SW480 (cell line): Measurements from ENCODE around the gene NRN1L.
A peak's percentile ranks its signal among the peaks of the same experiment; 100 is the strongest.
"Not testable (repeated sequence)": the region's sequence is repeated elsewhere in the genome, so short reads cannot be mapped to it uniquely, and the experiment has no call there.

ENCODE experiments used
- DNase-seq: peaks from one replicate; pipeline ENCODE4 v3.0.0-alpha.2; 2016; ENCODE audit warnings: low spot score

NRN1L gene

DNA sequence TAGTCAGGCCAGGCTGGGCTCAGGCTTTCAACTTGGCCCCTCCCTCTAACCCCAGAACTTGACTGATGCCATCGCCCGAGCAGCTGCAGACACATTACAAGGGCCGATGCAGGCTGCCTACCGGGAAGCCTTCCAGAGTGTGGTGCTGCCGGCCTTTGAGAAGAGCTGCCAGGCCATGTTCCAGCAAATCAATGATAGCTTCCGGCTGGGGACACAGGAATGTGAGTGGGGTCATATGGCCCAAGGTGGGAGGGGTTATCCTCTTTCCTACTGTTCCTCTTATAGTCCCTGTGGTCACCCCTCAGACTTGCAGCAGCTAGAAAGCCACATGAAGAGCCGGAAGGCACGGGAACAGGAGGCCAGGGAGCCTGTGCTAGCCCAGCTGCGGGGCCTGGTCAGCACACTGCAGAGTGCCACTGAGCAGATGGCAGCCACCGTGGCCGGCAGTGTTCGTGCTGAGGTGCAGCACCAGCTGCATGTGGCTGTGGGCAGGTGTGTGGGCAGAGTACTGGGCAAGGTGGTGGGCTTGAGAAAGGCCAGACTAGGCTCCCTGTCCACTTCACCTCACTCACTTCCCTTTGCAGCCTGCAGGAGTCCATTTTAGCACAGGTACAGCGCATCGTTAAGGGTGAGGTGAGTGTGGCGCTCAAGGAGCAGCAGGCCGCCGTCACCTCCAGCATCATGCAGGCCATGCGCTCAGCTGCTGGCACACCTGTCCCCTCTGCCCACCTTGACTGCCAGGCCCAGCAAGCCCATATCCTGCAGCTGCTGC lies 2.1 kb upstream of the NRN1L start:
- no peak for DNase-seq

DNA sequence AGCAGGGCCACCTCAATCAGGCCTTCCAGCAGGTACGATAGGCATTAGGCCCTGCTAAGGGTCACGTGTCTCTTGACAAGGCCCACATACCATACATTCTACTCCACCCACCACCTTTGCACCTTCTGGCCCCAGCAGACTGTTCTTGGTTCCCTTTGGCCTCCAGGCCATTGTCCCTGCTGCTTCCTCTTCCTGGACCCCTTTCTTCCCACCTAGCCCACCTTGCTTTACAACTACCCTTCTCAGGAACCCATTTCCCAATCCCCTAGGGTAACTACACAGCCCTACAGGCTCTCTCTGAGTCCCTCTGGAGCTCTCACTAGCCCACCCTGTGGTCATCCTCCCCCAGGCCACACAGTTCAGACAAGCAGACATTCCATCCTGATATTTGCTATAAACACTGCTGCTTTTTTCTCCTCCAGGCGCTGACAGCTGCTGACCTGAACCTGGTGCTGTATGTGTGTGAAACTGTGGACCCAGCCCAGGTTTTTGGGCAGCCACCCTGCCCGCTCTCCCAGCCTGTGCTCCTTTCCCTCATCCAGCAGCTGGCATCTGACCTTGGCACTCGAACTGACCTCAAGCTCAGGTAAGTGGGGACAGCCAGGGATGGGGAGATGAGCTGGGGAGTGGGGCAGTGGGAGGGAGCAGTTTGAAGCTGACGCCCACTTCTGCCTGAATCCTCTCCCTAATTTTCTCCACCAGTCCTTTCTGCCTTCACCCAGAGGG lies 1.4 kb upstream of the NRN1L start:
- DNase-seq = peak; percentile 13

GRCh38 chr16:67883872-67884261 lies 818 bp upstream of the NRN1L start:
- DNase-seq = peak; percentile 36

DNA sequence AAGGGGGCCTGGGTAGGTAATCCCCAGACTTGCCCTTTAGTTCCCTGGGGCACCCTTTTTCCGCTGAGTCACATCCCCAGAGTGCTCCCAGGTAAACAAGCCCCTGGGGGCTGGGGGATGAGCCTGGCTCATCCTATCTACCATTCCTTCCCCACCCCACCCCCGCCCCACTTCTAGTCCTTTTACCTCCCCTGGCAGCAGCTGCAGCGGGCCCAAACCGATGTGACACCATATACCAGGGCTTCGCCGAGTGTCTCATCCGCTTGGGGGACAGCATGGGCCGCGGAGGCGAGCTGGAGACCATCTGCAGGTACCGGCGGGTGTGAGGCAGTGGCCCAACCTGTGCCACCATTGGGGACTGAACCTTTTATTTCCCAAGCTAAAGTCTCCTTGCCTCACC lies 860 bp downstream of the NRN1L start:
- no peak for DNase-seq

DNA sequence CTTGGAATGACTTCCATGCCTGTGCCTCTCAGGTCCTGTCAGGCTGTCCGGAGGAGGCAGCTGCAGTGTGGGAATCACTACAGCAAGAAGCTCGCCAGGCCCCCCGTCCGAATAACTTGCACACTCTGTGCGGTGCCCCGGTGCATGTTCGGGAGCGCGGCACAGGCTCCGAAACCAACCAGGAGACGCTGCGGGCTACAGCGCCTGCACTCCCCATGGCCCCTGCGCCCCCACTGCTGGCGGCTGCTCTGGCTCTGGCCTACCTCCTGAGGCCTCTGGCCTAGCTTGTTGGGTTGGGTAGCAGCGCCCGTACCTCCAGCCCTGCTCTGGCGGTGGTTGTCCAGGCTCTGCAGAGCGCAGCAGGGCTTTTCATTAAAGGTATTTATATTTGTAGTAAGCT lies 1.3 kb downstream of the NRN1L start:
- no peak for DNase-seq

- DNase-seq = no peak
Observed at GRCh38 chr16:67886387-67886786, 1.7 kb downstream of the NRN1L start.

DNA sequence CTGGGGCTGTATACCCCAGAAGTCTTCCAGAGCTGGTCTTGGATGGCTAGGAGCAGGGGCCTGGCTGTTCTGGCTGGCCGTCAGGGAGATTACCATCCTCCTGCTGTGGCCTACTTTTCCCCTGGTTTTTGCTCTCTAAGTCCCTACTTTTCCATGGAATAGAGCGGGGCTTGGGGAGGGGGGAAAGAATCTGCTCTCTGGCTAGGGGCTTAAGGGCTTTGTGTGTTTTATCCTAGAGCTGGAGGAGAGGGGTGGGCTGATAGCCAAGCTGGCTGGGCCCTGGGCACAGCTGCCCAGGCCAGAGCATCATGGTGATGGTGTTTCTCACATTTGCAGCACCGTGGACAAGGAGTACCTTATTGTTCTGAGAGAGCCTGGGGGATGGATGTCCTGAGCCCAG lies 3.6 kb downstream of the NRN1L start:
- DNase-seq = no peak

GRCh38 chr16:67892375-67892774 lies 7.7 kb downstream of the NRN1L start:
- no peak for DNase-seq

DNA sequence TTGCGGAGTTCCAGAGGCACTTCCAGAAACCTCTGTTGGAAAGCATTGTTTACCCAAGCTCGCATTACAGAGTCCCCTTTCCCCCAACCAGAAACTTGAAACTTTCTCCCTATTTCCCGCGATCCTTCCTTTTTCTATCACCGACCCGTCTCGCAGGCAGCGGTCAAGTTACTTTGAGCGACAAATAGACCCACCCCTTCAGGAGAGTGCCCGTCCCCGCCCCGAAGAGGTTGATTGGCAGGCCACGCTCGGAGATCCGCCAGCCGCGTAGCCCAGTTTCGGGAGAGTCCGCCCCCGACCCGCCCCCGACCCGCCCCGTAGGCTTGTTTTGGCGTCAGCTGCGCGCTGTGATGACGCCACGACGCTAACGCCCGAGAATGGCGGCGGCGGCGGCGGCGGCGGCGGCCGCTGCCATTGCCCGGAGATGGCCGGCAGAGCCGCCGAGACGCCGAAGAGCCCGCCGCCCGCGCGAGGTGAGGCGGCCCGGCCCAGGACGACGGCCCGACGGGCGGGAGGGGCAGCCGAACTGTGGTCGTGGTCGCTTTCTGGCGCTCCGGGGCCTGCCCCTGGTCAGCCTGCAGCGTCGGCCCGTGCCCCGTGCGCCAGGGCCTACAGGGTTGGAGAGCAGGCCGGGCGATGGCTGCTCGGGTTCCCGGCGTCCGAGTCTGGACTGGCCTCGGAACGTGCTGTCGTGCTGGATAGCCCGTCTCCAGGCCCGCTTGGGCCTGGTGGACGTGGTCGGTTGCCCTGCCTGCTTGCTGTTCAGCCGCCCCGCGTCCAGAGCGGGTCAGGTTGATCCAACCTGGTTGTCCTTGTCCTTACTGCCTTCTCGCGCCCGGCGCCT lies 8.4 kb downstream of the NRN1L start, which contains the start of gene PSKH1:
PSKH1 (plus strand) TSS at position 356 of the 844 bp plus-strand sequence. CDS start 15,496 bp downstream, outside the sequence.
- peak; percentile 94 for DNase-seq

GRCh38 chr16:67893743-67894399 lies 9.2 kb downstream of the NRN1L start:
- DNase-seq = no peak

DNA sequence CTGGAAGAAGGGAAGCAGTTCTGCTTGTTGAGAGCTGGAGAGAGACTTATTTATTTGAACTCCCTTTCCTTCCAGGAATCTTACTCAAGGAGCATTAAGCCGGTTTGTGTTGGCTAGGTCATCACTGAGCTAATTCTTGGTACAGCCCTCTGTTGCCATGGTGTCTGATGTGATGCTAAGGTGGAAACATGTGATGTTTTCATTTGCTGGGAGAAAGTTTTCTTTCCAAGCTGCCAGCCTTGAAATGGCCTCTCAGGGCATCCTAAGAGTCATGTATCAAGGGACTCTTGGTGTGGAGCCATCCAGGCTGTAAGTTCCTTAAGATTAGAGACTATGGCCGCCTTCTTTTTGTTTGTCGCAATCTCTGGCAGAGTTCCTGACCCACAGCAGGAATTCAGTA lies 12.5 kb downstream of the NRN1L start:
- no peak for DNase-seq

DNA sequence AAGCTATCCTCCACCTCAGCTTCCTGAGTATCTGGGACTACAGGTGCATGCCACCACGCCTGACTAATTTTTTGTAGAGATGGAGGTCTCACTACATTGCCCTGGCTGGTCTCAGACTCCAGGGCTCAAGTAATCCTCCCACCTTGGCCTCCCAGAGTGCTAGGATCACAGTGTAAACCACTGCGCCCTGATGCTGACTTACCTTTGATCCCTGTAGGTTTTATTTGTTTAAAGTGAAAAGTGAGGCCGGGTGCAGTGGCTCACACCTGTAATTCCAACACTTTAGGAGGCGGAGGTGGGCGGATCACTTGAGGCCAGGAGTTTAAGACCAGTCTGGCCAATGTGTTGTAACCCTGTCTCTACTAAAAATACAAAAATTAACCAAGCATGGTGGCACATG lies 17.0 kb downstream of the NRN1L start:
- DNase-seq = no peak

DNA sequence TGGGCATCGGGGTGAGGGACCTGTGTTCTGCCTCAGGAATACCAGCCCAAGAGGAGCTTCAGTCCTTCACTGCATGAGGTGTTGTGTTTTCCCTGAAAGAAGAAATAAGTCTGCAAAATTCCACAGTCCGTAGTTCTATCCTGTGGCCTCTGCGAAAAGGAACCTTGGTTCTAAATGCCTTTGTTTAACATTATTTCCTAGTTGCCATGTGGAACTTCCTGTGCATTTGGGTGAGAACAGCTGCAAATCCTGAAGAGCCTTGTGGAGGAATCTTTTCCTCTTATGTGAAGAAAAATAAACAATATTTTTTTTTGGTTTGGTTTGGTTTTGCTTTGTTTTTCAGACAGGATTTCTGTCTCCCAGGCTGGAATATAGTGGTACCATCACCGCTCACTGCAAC lies 18.1 kb downstream of the NRN1L start:
- DNase-seq = no peak

DNA sequence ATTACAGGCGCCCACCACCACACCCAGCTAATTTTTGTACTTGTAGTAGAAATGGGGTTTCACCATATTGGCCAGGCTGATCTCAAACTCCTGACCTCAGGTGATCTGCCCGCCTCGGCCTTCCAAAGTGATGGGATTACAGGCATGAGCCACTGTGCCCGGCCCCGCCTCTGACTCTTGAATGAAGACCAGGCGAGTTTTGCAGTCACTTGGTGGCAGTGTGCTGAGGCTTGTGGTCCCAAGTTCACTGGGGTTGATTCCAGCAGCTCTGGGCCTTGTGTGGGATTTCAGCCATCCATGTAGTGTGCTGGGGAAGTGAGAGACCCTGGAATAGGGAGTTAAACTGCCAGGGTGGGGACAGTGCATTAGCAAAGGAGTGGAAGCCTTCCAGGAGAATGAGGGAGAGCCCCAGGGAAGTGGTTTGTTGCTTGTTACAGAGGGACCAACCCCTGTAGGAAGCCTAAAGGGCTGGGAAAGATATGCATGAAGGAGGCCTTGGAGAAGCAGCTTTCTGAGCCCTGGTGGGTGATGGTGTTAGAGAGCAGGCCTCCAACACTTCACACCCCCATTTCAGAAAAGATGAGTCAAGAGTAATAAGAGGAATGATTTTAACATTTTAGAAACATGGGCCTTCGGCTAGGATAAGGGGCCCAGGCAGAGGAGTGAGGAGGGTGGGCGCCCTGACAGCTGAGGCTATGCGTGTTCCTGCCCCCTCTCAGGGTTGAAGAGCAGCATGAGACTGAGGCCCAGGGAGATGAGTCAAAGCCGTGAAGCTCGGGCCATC lies 22.9 kb downstream of the NRN1L start:
- DNase-seq = no peak

DNA sequence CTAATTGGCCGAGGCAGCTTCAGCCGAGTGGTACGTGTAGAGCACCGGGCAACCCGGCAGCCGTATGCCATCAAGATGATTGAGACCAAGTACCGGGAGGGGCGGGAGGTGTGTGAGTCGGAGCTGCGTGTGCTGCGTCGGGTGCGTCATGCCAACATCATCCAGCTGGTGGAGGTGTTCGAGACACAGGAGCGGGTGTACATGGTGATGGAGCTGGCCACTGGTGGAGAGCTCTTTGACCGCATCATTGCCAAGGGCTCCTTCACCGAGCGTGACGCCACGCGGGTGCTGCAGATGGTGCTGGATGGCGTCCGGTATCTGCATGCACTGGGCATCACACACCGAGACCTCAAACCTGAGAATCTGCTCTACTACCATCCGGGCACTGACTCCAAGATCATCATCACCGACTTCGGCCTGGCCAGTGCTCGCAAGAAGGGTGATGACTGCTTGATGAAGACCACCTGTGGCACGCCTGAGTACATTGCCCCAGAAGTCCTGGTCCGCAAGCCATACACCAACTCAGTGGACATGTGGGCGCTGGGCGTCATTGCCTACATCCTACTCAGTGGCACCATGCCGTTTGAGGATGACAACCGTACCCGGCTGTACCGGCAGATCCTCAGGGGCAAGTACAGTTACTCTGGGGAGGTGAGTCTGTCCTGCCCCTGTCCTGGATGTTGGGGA lies 24.5 kb downstream of the NRN1L start:
- DNase-seq = no peak

DNA sequence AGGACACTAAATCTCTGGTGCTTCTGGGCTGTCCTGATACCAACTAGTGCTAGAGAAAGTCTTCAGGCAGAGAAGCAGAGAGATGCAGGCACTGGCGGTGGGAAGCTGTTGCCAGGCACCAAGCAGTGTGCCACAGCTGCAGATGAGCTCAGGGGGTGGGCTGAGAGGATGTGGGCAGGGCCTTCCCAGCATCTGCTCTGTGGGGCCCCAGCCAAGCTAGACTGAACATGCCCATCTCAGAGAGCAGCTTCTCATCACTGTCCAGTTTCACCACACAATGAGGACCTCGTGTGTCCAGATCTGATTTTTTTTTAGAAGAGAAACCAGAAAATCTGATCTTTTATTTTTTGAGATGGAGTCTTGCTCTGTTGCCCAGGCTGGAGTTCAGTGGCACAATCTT lies 25.5 kb downstream of the NRN1L start:
- DNase-seq = no peak

DNA sequence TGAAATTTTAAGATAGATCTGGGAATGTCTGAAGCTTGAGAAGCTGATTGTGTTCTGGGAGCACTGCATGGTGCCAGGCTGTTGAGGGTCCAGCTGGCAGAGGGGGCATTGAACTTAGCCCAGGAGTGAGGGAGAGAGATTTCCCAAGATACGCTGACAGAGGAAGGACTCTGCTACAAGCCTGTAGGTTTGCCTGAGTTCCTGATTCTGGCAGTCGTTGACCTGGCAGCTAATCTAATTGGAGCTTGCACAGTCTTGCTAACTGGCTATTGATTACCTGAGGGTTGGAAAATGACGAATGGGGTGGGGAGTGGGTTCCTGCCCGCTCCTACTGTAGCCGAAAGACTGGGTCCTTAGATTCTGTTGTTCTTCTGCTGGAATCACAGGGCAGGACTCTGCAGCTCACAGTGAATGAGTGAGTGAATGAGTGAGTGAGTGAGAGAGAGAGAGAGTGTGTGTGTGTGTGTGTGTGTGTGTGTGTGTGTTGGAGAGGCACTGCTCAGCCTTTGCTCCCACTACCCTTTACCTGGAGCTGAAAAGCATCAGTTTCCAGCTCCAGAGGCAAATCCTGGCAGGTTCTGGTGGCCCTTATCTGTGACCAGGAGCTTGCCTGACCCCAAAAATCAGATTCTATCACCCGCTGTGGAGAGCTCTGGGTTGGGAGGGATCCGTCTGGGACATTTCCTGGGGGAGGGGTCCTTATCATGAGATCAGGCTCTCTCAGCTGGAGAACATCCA lies 30.2 kb downstream of the NRN1L start:
- no peak for DNase-seq

DNA sequence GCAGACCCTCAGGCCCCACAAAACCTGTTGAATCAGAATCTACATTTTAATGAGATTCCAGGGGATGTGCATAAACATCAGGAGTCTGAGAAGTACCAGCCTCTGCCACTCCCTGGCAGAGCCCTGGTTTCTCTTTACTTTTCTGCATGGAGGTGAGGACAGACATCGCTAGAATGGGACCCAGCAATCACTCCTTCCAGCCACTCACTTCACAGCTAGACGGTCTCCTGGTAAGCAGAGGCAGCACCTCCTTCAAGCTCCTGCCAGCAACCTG lies 30.7 kb downstream of the NRN1L start:
- not testable (repeated sequence) for DNase-seq

- DNase-seq = no peak
Observed at GRCh38 chr16:67915831-67916723, 31.4 kb downstream of the NRN1L start.
